H9 (cell line): ENCODE data around the gene ULK3. TPM values are rescaled to one million over a fixed set of nuclear protein-coding genes. Genes with fewer than 3 reads are reported as not detected.

Source experiments
- DNase-seq: peaks from one replicate; pipeline ENCODE4 v3.0.0-alpha.2; 2017
- H2AFZ ChIP-seq: one replicate; pipeline ENCODE4 v1.6.1; 2013; ENCODE audit warnings: mild to moderate bottlenecking, low read length, control low read depth, moderate library complexity
- H2AK5ac ChIP-seq: 2 replicates; pipeline ENCODE4 v1.6.1; 2013; ENCODE audit warnings: low read length, control low read depth, mixed read lengths; ENCODE audit not compliant: insufficient read length
- H2BK120ac ChIP-seq: one replicate; pipeline ENCODE4 v1.6.1; 2013; ENCODE audit warnings: low read depth, mild to moderate bottlenecking, low read length, control low read depth, inconsistent platforms; ENCODE audit not compliant: poor library complexity, severe bottlenecking
- H2BK12ac ChIP-seq: 2 replicates; pipeline ENCODE4 v1.6.1; 2013; ENCODE audit warnings: low read length, control low read depth, mixed read lengths, low read depth; ENCODE audit not compliant: insufficient read length
- H2BK15ac ChIP-seq: 2 replicates; pipeline ENCODE4 v1.6.1; 2013; ENCODE audit warnings: low read depth, low read length, control low read depth
- H2BK20ac ChIP-seq: one replicate; pipeline ENCODE4 v1.6.1; 2013; ENCODE audit warnings: low read depth, mild to moderate bottlenecking, low read length, control low read depth, inconsistent platforms; ENCODE audit not compliant: poor library complexity, severe bottlenecking
- H2BK5ac ChIP-seq: 2 replicates; pipeline ENCODE4 v1.6.1; 2013; ENCODE audit warnings: low read length, control low read depth, mixed read lengths; ENCODE audit not compliant: insufficient read length
- H3K14ac ChIP-seq: 2 replicates; pipeline ENCODE4 v1.6.1; 2013; ENCODE audit warnings: low read length, control low read depth; ENCODE audit not compliant: insufficient read depth
- H3K18ac ChIP-seq: 2 replicates; pipeline ENCODE4 v1.6.1; 2013; ENCODE audit warnings: low read depth, mild to moderate bottlenecking, mixed read lengths, low read length, control low read depth; ENCODE audit not compliant: insufficient read length
- H3K23ac ChIP-seq: 2 replicates; pipeline ENCODE4 v1.6.1; 2013; ENCODE audit warnings: low read length, control low read depth, mixed read lengths, low read depth; ENCODE audit not compliant: insufficient read length
- H3K23me2 ChIP-seq: 2 replicates; pipeline ENCODE4 v1.6.1; 2013; ENCODE audit warnings: low read depth, mild to moderate bottlenecking, mixed read lengths, low read length, control low read depth; ENCODE audit not compliant: insufficient read length, poor library complexity, severe bottlenecking
- H3K27ac ChIP-seq: 2 replicates; pipeline ENCODE4 v1.5.1; 2013; ENCODE audit warnings: low read length, control low read depth, mixed read lengths, low read depth; ENCODE audit not compliant: insufficient read length
- H3K27me3 ChIP-seq: 2 replicates; pipeline ENCODE4 v1.6.1; 2013; ENCODE audit warnings: low read length, control low read depth, inconsistent platforms; ENCODE audit not compliant: insufficient read depth
- H3K4ac ChIP-seq: 2 replicates; pipeline ENCODE4 v1.6.1; 2013; ENCODE audit warnings: low read depth, mild to moderate bottlenecking, control low read depth, inconsistent platforms, low read length, moderate library complexity
- H3K4me1 ChIP-seq: 2 replicates; pipeline ENCODE4 v1.6.1; 2013; ENCODE audit warnings: low read length, control low read depth, inconsistent platforms; ENCODE audit not compliant: insufficient read depth
- H3K4me2 ChIP-seq: 2 replicates; pipeline ENCODE4 v1.6.1; 2013; ENCODE audit warnings: low read length, control low read depth, mixed read lengths; ENCODE audit not compliant: insufficient read length, insufficient read depth
- H3K56ac ChIP-seq: 2 replicates; pipeline ENCODE4 v1.6.1; 2013; ENCODE audit warnings: low read depth, mild to moderate bottlenecking, mixed read lengths, low read length, control low read depth; ENCODE audit not compliant: insufficient read length
- H3K79me1 ChIP-seq: 2 replicates; pipeline ENCODE4 v1.6.1; 2013; ENCODE audit warnings: low read depth, mild to moderate bottlenecking, moderate library complexity, low read length, control low read depth, inconsistent platforms; ENCODE audit not compliant: insufficient read depth, poor library complexity, severe bottlenecking
- H3K79me2 ChIP-seq: 2 replicates; pipeline ENCODE4 v1.6.1; 2013; ENCODE audit warnings: low read length, control low read depth, inconsistent platforms; ENCODE audit not compliant: insufficient read depth
- H3K9ac ChIP-seq: 2 replicates; pipeline ENCODE4 v1.6.1; 2013; ENCODE audit warnings: low read length, control low read depth, mixed read lengths; ENCODE audit not compliant: insufficient read length; ENCODE audit errors: extremely low read depth
- H3K9me3 ChIP-seq: one replicate; pipeline ENCODE4 v1.6.1; 2013; ENCODE audit warnings: low read depth, low read length, inconsistent platforms; ENCODE audit not compliant: control insufficient read depth
- H3T11ph ChIP-seq: one replicate; pipeline ENCODE4 v1.6.1; 2013; ENCODE audit warnings: mild to moderate bottlenecking, low read length, control low read depth, inconsistent platforms
- H4K20me1 ChIP-seq: one replicate; pipeline ENCODE4 v1.6.1; 2013; ENCODE audit not compliant: control insufficient read depth, insufficient read length, insufficient read depth
- H4K5ac ChIP-seq: 2 replicates; pipeline ENCODE4 v1.6.1; 2013; ENCODE audit warnings: low read depth, mild to moderate bottlenecking, mixed read lengths, low read length, control low read depth; ENCODE audit not compliant: insufficient read length
- H4K8ac ChIP-seq: replicated peaks from 2 replicates; pipeline ENCODE4 v1.6.1; 2013; ENCODE audit warnings: low read length, control low read depth, mixed read lengths, low read depth; ENCODE audit not compliant: insufficient read length
- H4K91ac ChIP-seq: 2 replicates; pipeline ENCODE4 v1.6.1; 2013; ENCODE audit warnings: low read depth, mild to moderate bottlenecking, moderate library complexity, mixed read lengths, low read length, control low read depth; ENCODE audit not compliant: insufficient read length
- H3K27ac Mint-ChIP-seq, 3 experiments: 2 replicates in 2 of 3; 3 replicates in 1 of 3; pipeline ENCODE4 v1.8.0; 2020 to 2021; ENCODE audit warnings: mixed read lengths in 3 of 3, mild to moderate bottlenecking in 1 of 3, moderate library complexity in 1 of 3
- H3K27me3 Mint-ChIP-seq: 2 replicates; pipeline ENCODE4 v1.8.0; 2021; ENCODE audit warnings: low read depth, mild to moderate bottlenecking, moderate library complexity, mixed read lengths
- H3K36me3 Mint-ChIP-seq, 3 experiments: 2 replicates in 2 of 3; 3 replicates in 1 of 3; pipeline ENCODE4 v1.8.0; 2020 to 2021; ENCODE audit warnings: low read depth in 3 of 3, mixed read lengths in 3 of 3; ENCODE audit not compliant: insufficient read depth in 1 of 3
- H3K4me1 Mint-ChIP-seq, 2 experiments: 2 replicates each; pipeline ENCODE4 v1.8.0; 2020; ENCODE audit warnings: mixed read lengths in 2 of 2
- H3K4me3 Mint-ChIP-seq, 2 experiments: 2 replicates in 1 of 2; 3 replicates in 1 of 2; pipeline ENCODE4 v1.8.0; 2020 to 2021; ENCODE audit warnings: mild to moderate bottlenecking in 2 of 2, mixed read lengths in 2 of 2, moderate library complexity in 1 of 2
- H3K9me3 Mint-ChIP-seq, 2 experiments: 2 replicates in 1 of 2; 3 replicates in 1 of 2; pipeline ENCODE4 v1.8.0; 2020; ENCODE audit warnings: mild to moderate bottlenecking in 2 of 2, mixed read lengths in 2 of 2, moderate library complexity in 1 of 2
- CTCF ChIP-seq: fragments of 200-600 bp; sonication (generic); conservative IDR thresholded peaks from 3 replicates; pipeline ENCODE4 v1.8.0; 2021; ENCODE audit warnings: antibody characterized with exemption, mild to moderate bottlenecking
- WGBS: extraction: QIAGEN DNeasy Blood & Tissue Kit; methylation state at CpG from one replicate; pipeline ENCODE4 v1.1.7; 2013; ENCODE audit warnings: missing lambda C conversion rate, low lambda C conversion rate, mixed read lengths; ENCODE audit not compliant: insufficient read length; ENCODE audit errors: extremely low coverage; 5-methylcytosine and 5-hydroxymethylcytosine counted together
- total RNA-seq: library from RNA; stranded (reverse); gene quantifications from 2 replicates; pipeline ENCODE4 v1.2.1, GENCODE V29; 2021

The ULK3 gene
- total RNA-seq, 1 experiment from 2014 or later, result 34.0 TPM

- Histone ChIP-seq H2AK5ac (no peak overlapping the region), H2BK20ac (no peak overlapping the region), H3K9ac (no peak overlapping the region), H3K4ac (no peak overlapping the region), H3K79me1 (no peaks in the 10 kb centered on the region), H3K9me3 (no peaks in the 10 kb centered on the region), H2BK15ac (no peak overlapping the region), H3K14ac (no peak overlapping the region), H2BK5ac (no peak overlapping the region), H3K23me2 (no peaks in the 10 kb centered on the region), H2BK120ac (no peak overlapping the region), H2AFZ (no peak overlapping the region), H3T11ph (no peak overlapping the region), H3K27ac (no peak overlapping the region), H4K5ac (no peak overlapping the region), H2BK12ac (no peak overlapping the region), H3K56ac (no peak overlapping the region), H3K18ac (no peak overlapping the region), H3K4me1 (no peaks in the 10 kb centered on the region), H4K91ac (no peak overlapping the region), H3K23ac (no peak overlapping the region), H4K8ac (no peak overlapping the region), H4K20me1 (no peaks in the 10 kb centered on the region), H3K4me2 (no peak overlapping the region), H3K27me3 (no peaks in the 10 kb centered on the region), H3K79me2 (no peaks in the 10 kb centered on the region)
- Mint-ChIP-seq H3K4me3 (no peak overlapping the region), H3K27me3 (no peaks in the 10 kb centered on the region), H3K36me3 (peaks cover 0 to 5% (median 4%) of the 10 kb centered on the region in 3 experiments; a peak in 5 of 7 replicates), H3K9me3 (no peaks in the 10 kb centered on the region), H3K4me1 (peaks cover 17% of the 10 kb centered on the region in 2 experiments), H3K27ac (no peak overlapping the region)
- no peak for DNase-seq
- TF ChIP-seq CTCF, result no peak
- no CpG with 5 or more reads among the region's 9 CpGs for WGBS
Measured at GRCh38 chr15:74794248-74794969, 48.5 kb downstream of the ULK3 start.
